HFFc6 (cell line): ENCODE data around the gene ACOT13. TPM values are rescaled to one million over a fixed set of nuclear protein-coding genes. Genes with fewer than 3 reads are reported as not detected.
A peak's percentile ranks its signal among the peaks of the same experiment; 100 is the strongest.
"Not testable (repeated sequence)": the region's sequence is repeated elsewhere in the genome, so short reads cannot be mapped to it uniquely, and the experiment has no call there.

Experiments used
- DNase-seq: peaks from one replicate; pipeline ENCODE4 v3.0.0-alpha.2; 2018
- H3K27ac Mint-ChIP-seq: 2 replicates; pipeline ENCODE4 v1.8.0; 2020; ENCODE audit warnings: mild to moderate bottlenecking, mixed read lengths
- H3K27me3 Mint-ChIP-seq: 2 replicates; pipeline ENCODE4 v1.8.0; 2021; ENCODE audit warnings: mild to moderate bottlenecking, moderate library complexity, mixed read lengths; ENCODE audit not compliant: insufficient read depth
- H3K36me3 Mint-ChIP-seq: 2 replicates; pipeline ENCODE4 v1.8.0; 2021; ENCODE audit warnings: low read depth, mixed read lengths
- H3K4me1 Mint-ChIP-seq: 2 replicates; pipeline ENCODE4 v1.8.0; 2020; ENCODE audit warnings: low read depth, mixed read lengths
- H3K4me3 Mint-ChIP-seq: 2 replicates; pipeline ENCODE4 v1.8.0; 2020; ENCODE audit warnings: mild to moderate bottlenecking, moderate library complexity, mixed read lengths
- H3K9me3 Mint-ChIP-seq: 2 replicates; pipeline ENCODE4 v1.8.0; 2020; ENCODE audit warnings: mild to moderate bottlenecking, mixed read lengths
- CTCF ChIP-seq: fragments of 200-600 bp; sonication (generic); IDR thresholded peaks from 2 replicates; pipeline ENCODE4 v1.5.0; 2021; ENCODE audit warnings: antibody characterized with exemption, mild to moderate bottlenecking
- total RNA-seq, 6 experiments: library from RNA; stranded (reverse); fragmentation: NEBNext Ultra II Directional; extraction: Animal tissue kit (Norgen Biotek cat#: 25700); gene quantifications; 2 replicates in 1 of 6; 3 replicates in 5 of 6; pipeline ENCODE4 v1.2.3, GENCODE V29; 2021

The ACOT13 gene
- total RNA-seq, 6 experiments from 2014 or later = 18.7 to 21.9 (median 19.8) TPM

- Mint-ChIP-seq H3K27ac (no peak overlapping the region), H3K9me3 (no peaks in the 10 kb centered on the region), H3K36me3 (0 out of 2 replicates have a peak, but pooled peaks cover 7% of the 10 kb centered on the region), H3K4me1 (peaks cover 14% of the 10 kb centered on the region), H3K4me3 (no peak overlapping the region), H3K27me3 (peaks cover 4% of the 10 kb centered on the region)
- DNase-seq = no peak
- TF ChIP-seq CTCF = no peak
These were observed 16.5 kb upstream of the ACOT13 start for GRCh38 chr6:24650365-24650764.

GRCh38 chr6:24655215-24655614, 11.7 kb upstream of the ACOT13 start:
- Mint-ChIP-seq H3K9me3 (no peaks in the 10 kb centered on the region), H3K36me3 (peaks cover 18% of the 10 kb centered on the region; the same call in 1 of the 2 replicates), H3K4me3 (no peak overlapping the region)

GRCh38 chr6:24658573-24659560, 8.0 kb upstream of the ACOT13 start:
- TF ChIP-seq CTCF = no peak
- DNase-seq = peak; percentile 64
- H3K9me3 Mint-ChIP-seq = no peaks in the 10 kb centered on the region
- peak overlapping the region; percentile 67 for H3K27ac Mint-ChIP-seq
- peaks cover 3% of the 10 kb centered on the region; the same call in 1 of the 2 replicates for H3K27me3 Mint-ChIP-seq
- peaks cover 19% of the 10 kb centered on the region for H3K4me1 Mint-ChIP-seq
- peaks cover 25% of the 10 kb centered on the region for H3K36me3 Mint-ChIP-seq
- H3K4me3 Mint-ChIP-seq = no peak overlapping the region

More at GRCh38 chr6:24655215-24655614, 11.7 kb upstream of the ACOT13 start:
- no peaks in the 10 kb centered on the region; the same call in 1 of the 2 replicates for H3K27me3 Mint-ChIP-seq
- peaks cover 19% of the 10 kb centered on the region for H3K4me1 Mint-ChIP-seq
- no peak for DNase-seq
- no peak for TF ChIP-seq CTCF
- no peak overlapping the region for H3K27ac Mint-ChIP-seq

GRCh38 chr6:24659561-24659960, 7.3 kb upstream of the ACOT13 start:
- no peaks in the 10 kb centered on the region for H3K9me3 Mint-ChIP-seq
- peaks cover 27% of the 10 kb centered on the region for H3K36me3 Mint-ChIP-seq
- H3K27me3 Mint-ChIP-seq = peaks cover 3% of the 10 kb centered on the region; the same call in 1 of the 2 replicates
- TF ChIP-seq CTCF = no peak
- no peak overlapping the region for H3K4me3 Mint-ChIP-seq
- DNase-seq = no peak
- H3K27ac Mint-ChIP-seq = peak overlapping the region; percentile 67; the same call in 1 of the 2 replicates
- peaks cover 21% of the 10 kb centered on the region for H3K4me1 Mint-ChIP-seq

- Mint-ChIP-seq H3K4me3 (no peak overlapping the region), H3K36me3 (peaks cover 29% of the 10 kb centered on the region)
- DNase-seq = no peak
These were observed 6.8 kb upstream of the ACOT13 start for GRCh38 chr6:24660105-24660504.

GRCh38 chr6:24661759-24662158, 5.1 kb upstream of the ACOT13 start:
- H3K36me3 Mint-ChIP-seq = peaks cover 33% of the 10 kb centered on the region
- peaks cover 35% of the 10 kb centered on the region for H3K4me1 Mint-ChIP-seq
- DNase-seq, H3K27me3 Mint-ChIP-seq, H3K27ac Mint-ChIP-seq, H3K9me3 Mint-ChIP-seq, H3K4me3 Mint-ChIP-seq: not testable (repeated sequence)

More at GRCh38 chr6:24660105-24660504, 6.8 kb upstream of the ACOT13 start:
- Mint-ChIP-seq H3K27ac (peak overlapping the region; percentile 67; the same call in 1 of the 2 replicates), H3K4me1 (peaks cover 27% of the 10 kb centered on the region), H3K27me3 (peaks cover 3% of the 10 kb centered on the region; the same call in 1 of the 2 replicates), H3K9me3 (no peaks in the 10 kb centered on the region)
- TF ChIP-seq CTCF = no peak
